Jurkat, Clone E6-1 (cell line): Measurements from ENCODE around the gene RGS7.
A peak's percentile ranks its signal among the peaks of the same experiment; 100 is the strongest.

ENCODE experiments used
- DNase-seq: peaks from one replicate; pipeline ENCODE4 v3.0.0-alpha.2; 2011; ENCODE audit warnings: low read depth, low spot score
- H3K4me3 ChIP-seq: 2 replicates; pipeline ENCODE4 v1.5.1; 2011; ENCODE audit warnings: mild to moderate bottlenecking, low read length, control low read depth, moderate library complexity

RGS7 gene

GRCh38 chr1:241286486-241286885 lies 70.5 kb downstream of the RGS7 start:
- DNase-seq, result no peak
- no peak overlapping the region for H3K4me3 ChIP-seq

- no peak for DNase-seq
- H3K4me3 ChIP-seq, result no peak overlapping the region
These were observed 80.6 kb downstream of the RGS7 start for GRCh38 chr1:241276391-241276790.

GRCh38 chr1:241275981-241276380 lies 81.0 kb downstream of the RGS7 start:
- no peak for DNase-seq
- no peak overlapping the region for H3K4me3 ChIP-seq

GRCh38 chr1:241275226-241275625 lies 81.8 kb downstream of the RGS7 start:
- no peak for DNase-seq
- no peak overlapping the region for H3K4me3 ChIP-seq

- no peak for DNase-seq
- no peak overlapping the region for H3K4me3 ChIP-seq
These were observed 82.3 kb downstream of the RGS7 start for GRCh38 chr1:241274693-241275092.

GRCh38 chr1:241272828-241273227 lies 84.2 kb downstream of the RGS7 start:
- no peak overlapping the region for H3K4me3 ChIP-seq
- DNase-seq, result no peak

- no peak for DNase-seq
- H3K4me3 ChIP-seq, result no peak overlapping the region
These were observed 85.6 kb downstream of the RGS7 start for GRCh38 chr1:241271427-241271826.

- H3K4me3 ChIP-seq, result no peak overlapping the region
- no peak for DNase-seq
These were observed 87.0 kb downstream of the RGS7 start for GRCh38 chr1:241270016-241270415.

GRCh38 chr1:241269116-241269515 lies 87.9 kb downstream of the RGS7 start:
- peak; percentile 37 for DNase-seq
- H3K4me3 ChIP-seq, result no peak overlapping the region

- DNase-seq, result no peak
- H3K4me3 ChIP-seq, result no peak overlapping the region
These were observed 90.9 kb downstream of the RGS7 start for GRCh38 chr1:241266121-241266520.

GRCh38 chr1:241265428-241265827 lies 91.6 kb downstream of the RGS7 start:
- DNase-seq, result no peak
- no peak overlapping the region for H3K4me3 ChIP-seq

GRCh38 chr1:241263346-241263745 lies 93.7 kb downstream of the RGS7 start:
- no peak overlapping the region for H3K4me3 ChIP-seq
- DNase-seq, result no peak

- no peak for DNase-seq
- H3K4me3 ChIP-seq, result no peak overlapping the region
These were observed 103.5 kb downstream of the RGS7 start for GRCh38 chr1:241253471-241253870.

- no peak overlapping the region for H3K4me3 ChIP-seq
- no peak for DNase-seq
These were observed 106.5 kb downstream of the RGS7 start for GRCh38 chr1:241250465-241250864.

GRCh38 chr1:241240069-241240468 lies 116.9 kb downstream of the RGS7 start:
- H3K4me3 ChIP-seq, result no peak overlapping the region
- no peak for DNase-seq

GRCh38 chr1:241237873-241238272 lies 119.1 kb downstream of the RGS7 start:
- no peak for DNase-seq
- H3K4me3 ChIP-seq, result no peak overlapping the region

GRCh38 chr1:241235256-241235897 lies 121.6 kb downstream of the RGS7 start:
- no peak for DNase-seq

GRCh38 chr1:241229711-241230110 lies 127.3 kb downstream of the RGS7 start:
- H3K4me3 ChIP-seq, result no peak overlapping the region

More at GRCh38 chr1:241235256-241235897, 121.6 kb downstream of the RGS7 start:
- H3K4me3 ChIP-seq, result no peak overlapping the region

GRCh38 chr1:241229216-241229615 lies 127.8 kb downstream of the RGS7 start:
- H3K4me3 ChIP-seq, result no peak overlapping the region
- no peak for DNase-seq

More at GRCh38 chr1:241229711-241230110, 127.3 kb downstream of the RGS7 start:
- DNase-seq, result no peak

- no peak overlapping the region for H3K4me3 ChIP-seq
These were observed 128.7 kb downstream of the RGS7 start for GRCh38 chr1:241228339-241228738.

GRCh38 chr1:241225741-241226140 lies 131.3 kb downstream of the RGS7 start:
- no peak for DNase-seq
- H3K4me3 ChIP-seq, result no peak overlapping the region

More at GRCh38 chr1:241228339-241228738, 128.7 kb downstream of the RGS7 start:
- no peak for DNase-seq
